ENCODE data around the gene CPAMD8.

DNA sequence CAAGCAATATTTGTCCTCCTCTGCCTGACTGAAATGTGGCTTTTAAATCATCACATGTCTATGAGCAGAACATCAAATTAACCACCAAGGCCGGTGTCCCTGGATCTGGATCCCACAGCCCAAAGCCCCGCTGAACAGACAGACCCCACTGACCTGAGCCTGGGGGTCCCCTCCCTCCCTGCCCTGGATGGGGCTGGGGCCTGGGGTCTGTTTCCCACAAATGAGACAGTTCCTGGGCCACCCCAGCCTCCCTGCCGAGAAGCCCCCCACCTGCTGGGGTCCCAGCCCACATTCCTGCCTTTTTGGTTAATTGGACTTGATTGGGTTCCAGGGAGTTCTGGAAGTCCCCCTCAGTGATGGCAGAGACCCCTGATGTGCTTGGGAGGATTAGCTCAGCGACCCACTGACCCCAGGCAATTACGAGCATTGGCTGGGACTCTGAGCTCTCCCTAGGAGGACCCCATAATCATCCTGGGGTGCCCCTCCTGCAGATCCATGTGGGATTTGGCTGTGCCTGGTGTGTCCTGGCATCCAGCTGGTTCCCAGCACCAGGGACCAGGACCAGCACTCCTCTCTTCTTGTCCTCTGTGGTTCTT, 19.4 kb upstream of the CPAMD8 start:
- TF ChIP-seq MAX (IDR thresholded peaks at IDR 0.05), result no peak
- no peak for TF ChIP-seq CTCF (IDR thresholded peaks at IDR 0.05; ENCODE audit: control extremely low read depth in 1 of 3, insufficient read depth in 1 of 3, low read depth in 1 of 3, low read length in 3 of 3)
- TF ChIP-seq TEAD4 (IDR thresholded peaks at IDR 0.05; ENCODE audit: low read depth, low read length), result no peak
- no peak for TF ChIP-seq BRCA1 (IDR thresholded peaks at IDR 0.05; ENCODE audit: low read depth, low read length)
- no peak for TF ChIP-seq POU5F1 (IDR thresholded peaks at IDR 0.05; ENCODE audit: low read depth, low read length)
- TF ChIP-seq SRF (IDR thresholded peaks at IDR 0.05; ENCODE audit: low read depth, low read length), result no peak
- no peak for TF ChIP-seq EZH2 (IDR thresholded peaks at IDR 0.05; ENCODE audit: low read depth, low read length, severe bottlenecking)
- TF ChIP-seq POLR2AphosphoS5 (IDR thresholded peaks at IDR 0.05; ENCODE audit: low read depth, low read length), result no peak
- no peak for TF ChIP-seq SP2 (IDR thresholded peaks at IDR 0.05; ENCODE audit: low read length)
- no peak for TF ChIP-seq RNF2 (IDR thresholded peaks at IDR 0.05; ENCODE audit: borderline replicate concordance, low read depth, low read length, missing control alignments, poor library complexity, severe bottlenecking)
- TF ChIP-seq GTF2F1 (IDR thresholded peaks at IDR 0.05; ENCODE audit: borderline replicate concordance, low read depth, low read length), result no peak
- no peak for TF ChIP-seq POLR2A (IDR thresholded peaks at IDR 0.05; ENCODE audit: control extremely low read depth in 1 of 2, low read depth in 2 of 2, low read length in 2 of 2)
- TF ChIP-seq, protein P1, sequence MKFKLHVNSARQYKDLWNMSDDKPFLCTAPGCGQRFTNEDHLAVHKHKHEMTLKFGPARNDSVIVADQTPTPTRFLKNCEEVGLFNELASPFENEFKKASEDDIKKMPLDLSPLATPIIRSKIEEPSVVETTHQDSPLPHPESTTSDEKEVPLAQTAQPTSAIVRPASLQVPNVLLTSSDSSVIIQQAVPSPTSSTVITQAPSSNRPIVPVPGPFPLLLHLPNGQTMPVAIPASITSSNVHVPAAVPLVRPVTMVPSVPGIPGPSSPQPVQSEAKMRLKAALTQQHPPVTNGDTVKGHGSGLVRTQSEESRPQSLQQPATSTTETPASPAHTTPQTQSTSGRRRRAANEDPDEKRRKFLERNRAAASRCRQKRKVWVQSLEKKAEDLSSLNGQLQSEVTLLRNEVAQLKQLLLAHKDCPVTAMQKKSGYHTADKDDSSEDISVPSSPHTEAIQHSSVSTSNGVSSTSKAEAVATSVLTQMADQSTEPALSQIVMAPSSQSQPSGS (IDR thresholded peaks at IDR 0.05; ENCODE audit: low read length), result no peak

Data from H1 (cell line).